Stimulated activated memory B cell treated with anti-CD40 and anti-IgM and Interleukin-4, amounts not matched to agents 10 μg/mL and 1 μg/mL and 100 μg/mL, for 72 hours (primary cell): Measurements from ENCODE around the gene NUP85.
A peak's percentile ranks its signal among the peaks of the same experiment; 100 is the strongest.

Experiments used
- ATAC-seq: fragments of 150-1000 bp; cut with Tn5 transposase; 2 replicates; pipeline ENCODE4 v1.10.0; 2021
- H3K27ac Mint-ChIP-seq: one replicate; pipeline ENCODE4 v1.8.0; 2022; ENCODE audit warnings: mild to moderate bottlenecking, mixed read lengths
- H3K27me3 Mint-ChIP-seq: one replicate; pipeline ENCODE4 v1.8.0; 2022; ENCODE audit warnings: mixed read lengths
- H3K36me3 Mint-ChIP-seq: one replicate; pipeline ENCODE4 v1.8.0; 2022; ENCODE audit warnings: mixed read lengths
- H3K4me1 Mint-ChIP-seq: one replicate; pipeline ENCODE4 v1.8.0; 2022; ENCODE audit warnings: mixed read lengths
- H3K4me3 Mint-ChIP-seq: one replicate; pipeline ENCODE4 v1.8.0; 2022; ENCODE audit warnings: mild to moderate bottlenecking, moderate library complexity, mixed read lengths
- H3K9me3 Mint-ChIP-seq: one replicate; pipeline ENCODE4 v1.8.0; 2022; ENCODE audit warnings: mixed read lengths

The NUP85 gene

GRCh38 chr17:75228305-75228704, 22.8 kb downstream of the NUP85 start:
- Mint-ChIP-seq H3K27ac (peak overlapping the region; percentile 23), H3K9me3 (no peaks in the 10 kb centered on the region), H3K4me3 (no peak overlapping the region), H3K27me3 (no peaks in the 10 kb centered on the region), H3K36me3 (peaks cover 60% of the 10 kb centered on the region), H3K4me1 (no peaks in the 10 kb centered on the region)
- ATAC-seq = no peak

DNA sequence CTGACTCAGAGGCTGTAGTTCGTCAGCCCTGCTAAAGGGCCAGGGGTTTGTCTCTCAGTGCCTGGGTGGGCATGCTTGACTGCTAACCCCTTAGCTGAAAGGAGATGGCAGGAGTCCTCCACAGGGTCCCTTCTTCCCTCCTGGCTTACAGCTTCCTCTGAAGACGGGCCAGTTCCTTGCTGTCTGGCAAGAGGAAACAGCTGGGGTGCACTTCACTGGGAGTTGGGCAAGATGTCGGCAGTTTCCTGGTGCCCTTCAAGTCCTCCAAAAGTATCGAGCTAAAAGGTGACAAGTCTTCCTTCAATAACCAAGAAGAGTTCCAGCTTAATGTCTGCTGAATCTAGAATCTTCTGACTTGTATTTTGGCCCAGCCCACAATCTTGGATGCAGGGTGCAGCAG, 23.4 kb downstream of the NUP85 start:
- Mint-ChIP-seq H3K27me3 (no peaks in the 10 kb centered on the region), H3K4me1 (no peaks in the 10 kb centered on the region), H3K9me3 (no peaks in the 10 kb centered on the region), H3K4me3 (no peak overlapping the region), H3K36me3 (peaks cover 60% of the 10 kb centered on the region), H3K27ac (peak overlapping the region; percentile 23)
- ATAC-seq = no peak

DNA sequence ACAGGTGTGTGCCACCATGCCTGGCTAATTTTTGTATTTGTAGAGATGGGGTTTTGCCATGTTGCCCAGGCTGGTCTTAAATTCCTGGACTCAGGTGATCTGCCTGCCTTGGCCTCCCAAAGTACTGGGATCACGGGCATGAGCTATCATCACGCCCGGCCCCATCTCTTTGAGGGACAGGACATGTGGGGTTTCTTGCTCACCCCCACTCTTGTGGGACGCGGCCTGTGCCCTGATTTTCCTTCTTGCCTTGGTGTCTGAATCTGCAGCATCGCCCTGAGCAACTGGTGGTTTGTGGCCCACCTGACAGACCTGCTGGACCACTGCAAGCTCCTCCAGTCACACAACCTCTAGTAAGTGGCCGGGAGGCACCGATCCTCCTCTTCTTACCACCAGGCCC, 25.6 kb downstream of the NUP85 start:
- H3K27ac Mint-ChIP-seq = no peak overlapping the region
- ATAC-seq = no peak
- H3K9me3 Mint-ChIP-seq = no peaks in the 10 kb centered on the region
- H3K36me3 Mint-ChIP-seq = peaks cover 62% of the 10 kb centered on the region
- no peaks in the 10 kb centered on the region for H3K27me3 Mint-ChIP-seq
- H3K4me1 Mint-ChIP-seq = no peaks in the 10 kb centered on the region
- no peak overlapping the region for H3K4me3 Mint-ChIP-seq

GRCh38 chr17:75231741-75232464, 26.4 kb downstream of the NUP85 start:
- no peak for ATAC-seq
- no peaks in the 10 kb centered on the region for H3K4me1 Mint-ChIP-seq
- H3K9me3 Mint-ChIP-seq = no peaks in the 10 kb centered on the region
- no peaks in the 10 kb centered on the region for H3K27me3 Mint-ChIP-seq
- no peak overlapping the region for H3K27ac Mint-ChIP-seq
- peaks cover 68% of the 10 kb centered on the region for H3K36me3 Mint-ChIP-seq
- no peak overlapping the region for H3K4me3 Mint-ChIP-seq

DNA sequence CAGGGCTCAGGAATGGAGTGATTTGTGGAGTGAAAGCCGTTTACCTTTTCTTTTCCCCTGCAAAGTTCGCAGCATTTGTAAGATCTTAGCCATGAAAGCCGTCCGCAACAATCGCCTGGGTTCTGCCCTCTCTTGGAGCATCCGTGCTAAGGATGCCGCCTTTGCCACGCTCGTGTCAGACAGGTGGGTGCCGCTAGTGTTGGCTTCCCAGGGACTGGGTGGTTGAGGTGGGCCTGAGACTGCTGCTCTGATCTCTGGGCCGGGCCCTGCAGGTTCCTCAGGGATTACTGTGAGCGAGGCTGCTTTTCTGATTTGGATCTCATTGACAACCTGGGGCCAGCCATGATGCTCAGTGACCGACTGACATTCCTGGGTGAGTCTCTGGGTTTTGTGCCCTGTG, 27.3 kb downstream of the NUP85 start:
- H3K9me3 Mint-ChIP-seq = no peaks in the 10 kb centered on the region

GRCh38 chr17:75237100-75238014, 31.9 kb downstream of the NUP85 start:
- H3K27me3 Mint-ChIP-seq = no peaks in the 10 kb centered on the region
- H3K4me3 Mint-ChIP-seq = no peak overlapping the region
- peaks cover 34% of the 10 kb centered on the region for H3K4me1 Mint-ChIP-seq
- ATAC-seq = no peak
- no peaks in the 10 kb centered on the region for H3K9me3 Mint-ChIP-seq
- peaks cover 82% of the 10 kb centered on the region for H3K36me3 Mint-ChIP-seq
- H3K27ac Mint-ChIP-seq = peak overlapping the region; percentile 95

More for the DNA sequence above, 27.3 kb downstream of the NUP85 start:
- no peak for ATAC-seq
- no peak overlapping the region for H3K4me3 Mint-ChIP-seq
- H3K36me3 Mint-ChIP-seq = peaks cover 74% of the 10 kb centered on the region
- no peaks in the 10 kb centered on the region for H3K4me1 Mint-ChIP-seq
- no peak overlapping the region for H3K27ac Mint-ChIP-seq
- no peaks in the 10 kb centered on the region for H3K27me3 Mint-ChIP-seq

GRCh38 chr17:75238020-75238580, 32.6 kb downstream of the NUP85 start:
- H3K36me3 Mint-ChIP-seq = peaks cover 76% of the 10 kb centered on the region
- peak overlapping the region; percentile 95 for H3K27ac Mint-ChIP-seq
- H3K4me3 Mint-ChIP-seq = no peak overlapping the region
- H3K27me3 Mint-ChIP-seq = no peaks in the 10 kb centered on the region
- peaks cover 41% of the 10 kb centered on the region for H3K4me1 Mint-ChIP-seq
- H3K9me3 Mint-ChIP-seq = no peaks in the 10 kb centered on the region
- no peak for ATAC-seq

- H3K4me3 Mint-ChIP-seq = peak overlapping the region; percentile 18
- H3K27ac Mint-ChIP-seq = peak overlapping the region; percentile 95
- H3K36me3 Mint-ChIP-seq = peaks cover 79% of the 10 kb centered on the region
- peaks cover 48% of the 10 kb centered on the region for H3K4me1 Mint-ChIP-seq
- no peaks in the 10 kb centered on the region for H3K27me3 Mint-ChIP-seq
- no peaks in the 10 kb centered on the region for H3K9me3 Mint-ChIP-seq
- peak; percentile 58 for ATAC-seq
These were observed 33.3 kb downstream of the NUP85 start for GRCh38 chr17:75238684-75239191.

DNA sequence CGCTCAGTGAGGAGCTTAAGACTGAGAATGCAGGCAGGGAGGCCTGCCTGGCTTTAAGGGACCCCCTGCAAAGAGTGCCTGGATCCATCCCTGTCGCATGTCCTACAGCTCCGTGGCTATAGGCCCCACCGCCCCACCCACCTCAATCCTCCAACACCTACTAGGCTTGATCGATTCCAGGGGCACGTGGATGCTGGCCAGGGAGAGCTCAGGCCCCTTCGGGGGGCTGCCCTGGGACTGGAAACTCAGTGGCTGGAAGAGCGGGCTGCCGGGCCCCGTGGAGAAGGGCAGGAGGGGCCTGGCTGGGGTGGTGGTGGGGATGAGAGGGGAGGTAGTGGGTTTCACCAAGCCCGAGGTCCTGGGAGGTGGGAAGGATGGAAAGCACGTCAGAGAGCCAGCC, 33.7 kb downstream of the NUP85 start:
- Mint-ChIP-seq H3K27ac (peak overlapping the region; percentile 95), H3K4me3 (no peak overlapping the region), H3K27me3 (no peaks in the 10 kb centered on the region), H3K36me3 (peaks cover 79% of the 10 kb centered on the region), H3K4me1 (peaks cover 53% of the 10 kb centered on the region), H3K9me3 (no peaks in the 10 kb centered on the region)
- ATAC-seq = no peak

DNA sequence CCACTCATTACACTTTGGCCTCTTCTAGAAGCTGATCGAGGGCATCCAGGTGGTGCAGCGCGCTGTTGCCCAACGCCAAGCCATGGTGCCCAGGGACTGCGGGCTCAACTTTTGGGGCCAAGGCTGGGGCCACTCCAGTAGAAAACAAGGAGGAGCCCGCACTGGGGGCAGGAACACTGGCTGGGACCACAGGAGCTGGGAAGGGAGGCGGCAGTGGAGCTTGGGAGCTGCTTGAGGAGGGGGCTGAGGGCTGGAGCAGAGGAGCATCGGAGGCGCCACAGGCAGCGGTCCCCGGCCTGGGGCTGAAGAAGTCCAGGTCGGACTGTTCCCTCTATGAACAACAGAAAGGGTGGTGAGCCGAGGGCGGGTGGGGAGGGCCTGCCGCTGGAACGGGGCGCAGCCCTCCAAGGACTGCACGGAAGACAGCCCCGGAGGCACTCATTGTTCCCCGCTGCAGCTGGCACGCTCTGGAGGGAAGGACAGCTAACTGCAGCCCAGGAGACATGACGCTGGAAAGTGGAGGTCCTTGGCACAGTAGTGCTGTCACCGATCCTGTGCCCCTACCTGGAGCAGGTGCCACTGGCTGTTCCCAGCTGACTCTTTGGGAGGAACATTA, 34.4 kb downstream of the NUP85 start:
- Mint-ChIP-seq H3K4me3 (peak overlapping the region; percentile 47), H3K36me3 (peaks cover 79% of the 10 kb centered on the region), H3K27me3 (no peaks in the 10 kb centered on the region), H3K27ac (peak overlapping the region; percentile 95), H3K9me3 (no peaks in the 10 kb centered on the region), H3K4me1 (peaks cover 59% of the 10 kb centered on the region)
- no peak for ATAC-seq

GRCh38 chr17:75240394-75241142, 35.1 kb downstream of the NUP85 start:
- H3K9me3 Mint-ChIP-seq = no peaks in the 10 kb centered on the region
- H3K4me1 Mint-ChIP-seq = peaks cover 66% of the 10 kb centered on the region
- peak overlapping the region; percentile 95 for H3K27ac Mint-ChIP-seq
- peaks cover 75% of the 10 kb centered on the region for H3K36me3 Mint-ChIP-seq
- no peaks in the 10 kb centered on the region for H3K27me3 Mint-ChIP-seq
- H3K4me3 Mint-ChIP-seq = peak overlapping the region; percentile 47
- ATAC-seq = no peak

DNA sequence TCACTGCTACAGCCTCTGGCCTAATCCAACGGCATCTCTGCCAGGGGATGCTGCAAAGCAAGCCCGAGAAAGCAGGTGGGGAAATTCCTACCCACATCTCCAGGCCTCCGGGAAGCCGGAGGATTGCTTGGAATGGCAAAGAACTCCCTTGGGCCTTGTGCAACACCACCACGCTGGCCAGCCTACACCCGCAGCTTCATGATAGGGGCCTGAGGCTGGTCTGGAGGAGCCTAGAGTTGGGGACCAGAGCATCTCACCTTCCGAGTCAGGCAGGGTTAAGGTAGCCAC, 35.6 kb downstream of the NUP85 start:
- H3K9me3 Mint-ChIP-seq = no peaks in the 10 kb centered on the region
- no peak overlapping the region for H3K4me3 Mint-ChIP-seq
- peaks cover 77% of the 10 kb centered on the region for H3K36me3 Mint-ChIP-seq
- peak overlapping the region; percentile 95 for H3K27ac Mint-ChIP-seq
- no peak for ATAC-seq
- peaks cover 71% of the 10 kb centered on the region for H3K4me1 Mint-ChIP-seq
- no peaks in the 10 kb centered on the region for H3K27me3 Mint-ChIP-seq

DNA sequence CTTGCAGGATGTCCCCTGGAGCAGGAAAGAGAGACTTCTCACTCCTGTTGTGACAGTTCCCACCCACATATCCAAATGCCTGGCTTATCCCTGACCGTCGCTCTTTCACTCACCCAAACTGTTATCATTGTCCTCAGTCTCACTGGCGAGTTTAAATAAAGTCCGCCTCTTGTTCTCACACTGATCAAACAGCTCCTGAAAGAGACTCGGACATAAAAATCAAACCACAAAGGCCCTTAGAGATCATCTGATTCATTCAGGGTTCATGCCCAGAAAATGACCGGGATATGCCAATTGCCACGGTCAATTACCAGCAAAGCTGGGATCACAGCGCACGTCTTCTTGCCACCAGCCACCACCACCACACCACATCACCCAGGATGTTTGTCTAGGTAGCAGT, 36.0 kb downstream of the NUP85 start:
- H3K9me3 Mint-ChIP-seq = no peaks in the 10 kb centered on the region
- H3K36me3 Mint-ChIP-seq = peaks cover 77% of the 10 kb centered on the region
- H3K4me3 Mint-ChIP-seq = no peak overlapping the region
- no peak for ATAC-seq
- H3K27me3 Mint-ChIP-seq = no peaks in the 10 kb centered on the region
- H3K4me1 Mint-ChIP-seq = peaks cover 76% of the 10 kb centered on the region
- H3K27ac Mint-ChIP-seq = peak overlapping the region; percentile 95

DNA sequence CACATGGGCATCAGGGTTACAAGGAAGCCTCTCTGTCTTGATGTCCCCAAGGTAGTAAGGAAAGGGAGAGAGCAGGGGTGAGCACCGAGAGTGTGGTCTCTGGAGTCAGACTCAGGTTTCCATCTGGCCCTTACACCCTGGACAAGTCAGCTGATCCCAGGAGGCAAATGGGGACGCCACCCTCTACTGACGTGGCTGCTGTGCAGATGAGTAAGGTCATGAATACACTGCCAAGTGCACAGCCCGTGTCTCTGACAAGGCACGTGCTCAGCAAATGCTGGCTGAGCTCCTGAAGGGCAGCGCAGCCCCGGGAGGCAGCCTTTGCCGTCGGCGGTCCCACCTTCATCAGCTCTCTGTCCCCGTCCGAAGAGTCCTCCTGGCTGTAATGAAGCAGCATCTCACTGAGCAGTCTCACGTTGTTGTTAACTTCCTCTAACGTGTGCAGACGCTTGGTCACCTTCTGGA, 36.5 kb downstream of the NUP85 start:
- peak overlapping the region; percentile 95 for H3K27ac Mint-ChIP-seq
- no peaks in the 10 kb centered on the region for H3K27me3 Mint-ChIP-seq
- no peaks in the 10 kb centered on the region for H3K9me3 Mint-ChIP-seq
- peak; percentile 22 for ATAC-seq
- peaks cover 81% of the 10 kb centered on the region for H3K4me1 Mint-ChIP-seq
- peak overlapping the region; percentile 56 for H3K4me3 Mint-ChIP-seq
- peaks cover 77% of the 10 kb centered on the region for H3K36me3 Mint-ChIP-seq
